ENCODE measurements around the gene PTEN. TPM values are rescaled to one million over a fixed set of nuclear protein-coding genes. Genes with fewer than 3 reads are reported as not detected.
A peak's percentile ranks its signal among the peaks of the same experiment; 100 is the strongest.

PTEN gene
- total RNA-seq, 1 experiment from 2014 or later: 58.7 TPM

GRCh38 chr10:87842220-87842641 is 21.2 kb upstream of the PTEN start (continued):
- TF ChIP-seq, protein P1, sequence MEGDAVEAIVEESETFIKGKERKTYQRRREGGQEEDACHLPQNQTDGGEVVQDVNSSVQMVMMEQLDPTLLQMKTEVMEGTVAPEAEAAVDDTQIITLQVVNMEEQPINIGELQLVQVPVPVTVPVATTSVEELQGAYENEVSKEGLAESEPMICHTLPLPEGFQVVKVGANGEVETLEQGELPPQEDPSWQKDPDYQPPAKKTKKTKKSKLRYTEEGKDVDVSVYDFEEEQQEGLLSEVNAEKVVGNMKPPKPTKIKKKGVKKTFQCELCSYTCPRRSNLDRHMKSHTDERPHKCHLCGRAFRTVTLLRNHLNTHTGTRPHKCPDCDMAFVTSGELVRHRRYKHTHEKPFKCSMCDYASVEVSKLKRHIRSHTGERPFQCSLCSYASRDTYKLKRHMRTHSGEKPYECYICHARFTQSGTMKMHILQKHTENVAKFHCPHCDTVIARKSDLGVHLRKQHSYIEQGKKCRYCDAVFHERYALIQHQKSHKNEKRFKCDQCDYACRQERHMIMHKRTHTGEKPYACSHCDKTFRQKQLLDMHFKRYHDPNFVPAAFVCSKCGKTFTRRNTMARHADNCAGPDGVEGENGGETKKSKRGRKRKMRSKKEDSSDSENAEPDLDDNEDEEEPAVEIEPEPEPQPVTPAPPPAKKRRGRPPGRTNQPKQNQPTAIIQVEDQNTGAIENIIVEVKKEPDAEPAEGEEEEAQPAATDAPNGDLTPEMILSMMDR (IDR thresholded peaks at IDR 0.05 in 2 of 3, conservative IDR thresholded peaks at IDR 0.05 in 1 of 3; ENCODE audit: borderline replicate concordance in 1 of 3, insufficient read depth in 1 of 3, low read depth in 2 of 3, low read length in 2 of 3): no peak
- TF ChIP-seq RAD21 (IDR thresholded peaks at IDR 0.05; ENCODE audit: low read depth) (no peak), EZH2 (IDR thresholded peaks at IDR 0.05) (no peak), POLR2AphosphoS5 (IDR thresholded peaks at IDR 0.05; ENCODE audit: low read depth, low read length) (no peak), SRF (IDR thresholded peaks at IDR 0.05; ENCODE audit: low read depth) (0 out of 2 replicates have a peak, but pooled peaks have one; percentile 19), ZNF274 (IDR thresholded peaks at IDR 0.05; ENCODE audit: low read depth, low read length) (no peak), ZFX (IDR thresholded peaks at IDR 0.05) (no peak), YY1 (IDR thresholded peaks at IDR 0.05; ENCODE audit: extremely low read depth, insufficient replicate concordance, low read depth, low read length) (no peak), ZBTB33 (IDR thresholded peaks at IDR 0.05; ENCODE audit: extremely low read depth, insufficient replicate concordance, low read length) (no peak), FOSL1 (IDR thresholded peaks at IDR 0.05; ENCODE audit: low read depth) (peak; percentile 81), JUND (IDR thresholded peaks at IDR 0.05) (peak; percentile 81)
